GM19438 (cell line): ENCODE data around the gene GBP7.
A peak's percentile ranks its signal among the peaks of the same experiment; 100 is the strongest.
"Not testable (repeated sequence)": the region's sequence is repeated elsewhere in the genome, so short reads cannot be mapped to it uniquely, and the experiment has no call there.

Experiments
- ATAC-seq: cut with Tn5 transposase; IDR thresholded peaks from one replicate; pipeline ENCODE4 v1.9.1; 2021; ENCODE audit warnings: low read depth; ENCODE audit not compliant: unreplicated experiment

The GBP7 gene, protein sequence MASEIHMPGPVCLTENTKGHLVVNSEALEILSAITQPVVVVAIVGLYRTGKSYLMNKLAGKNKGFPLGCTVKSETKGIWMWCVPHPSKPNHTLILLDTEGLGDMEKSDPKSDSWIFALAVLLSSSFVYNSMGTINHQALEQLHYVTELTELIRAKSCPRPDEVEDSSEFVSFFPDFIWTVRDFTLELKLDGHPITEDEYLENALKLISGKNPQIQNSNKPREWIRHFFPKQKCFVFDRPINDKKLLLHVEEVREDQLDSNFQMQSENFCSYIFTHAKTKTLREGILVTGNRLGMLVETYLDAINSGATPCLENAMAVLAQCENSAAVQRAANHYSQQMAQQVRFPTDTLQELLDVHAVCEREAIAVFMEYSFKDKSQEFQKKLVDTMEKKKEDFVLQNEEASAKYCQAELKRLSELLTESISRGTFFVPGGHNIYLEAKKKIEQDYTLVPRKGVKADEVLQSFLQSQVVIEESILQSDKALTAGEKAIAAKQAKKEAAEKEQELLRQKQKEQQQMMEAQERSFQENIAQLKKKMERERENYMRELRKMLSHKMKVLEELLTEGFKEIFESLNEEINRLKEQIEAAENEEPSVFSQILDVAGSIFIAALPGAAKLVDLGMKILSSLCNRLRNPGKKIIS

DNA sequence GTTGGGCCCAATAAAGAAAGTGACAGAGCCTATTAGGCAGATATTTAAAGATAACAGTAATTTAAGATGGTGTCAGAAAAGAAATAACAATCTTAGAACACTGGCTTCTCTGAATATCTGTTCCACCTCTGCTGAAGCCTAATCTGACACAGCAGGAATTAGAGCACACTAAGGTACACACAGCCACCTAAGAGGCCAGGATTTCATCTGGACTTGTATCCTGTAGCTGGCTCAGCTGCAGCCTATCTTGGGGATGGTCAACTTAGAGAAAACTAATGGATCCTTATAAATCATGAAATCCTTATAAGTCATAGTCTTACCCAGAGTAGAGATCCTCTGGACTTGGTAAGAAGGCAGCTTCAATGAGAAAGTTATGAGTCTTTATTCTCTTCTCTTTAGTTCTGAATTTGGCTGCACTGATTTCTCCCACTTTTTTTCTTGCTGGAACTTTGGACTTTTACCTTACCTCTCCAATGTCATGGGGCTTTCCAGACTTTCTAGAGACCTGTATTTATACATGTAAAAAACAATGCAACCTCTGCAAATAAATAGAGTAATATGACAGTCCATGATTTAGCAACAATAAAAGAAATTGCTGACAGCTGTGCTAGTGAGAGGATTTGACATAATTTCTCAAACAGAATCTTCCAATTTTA, at the start of gene GBP7:
TSS of gene GBP7 (minus strand) at position 403 of the 656 bp plus-strand sequence. CDS start 4,068 bp downstream, outside the sequence.
- ATAC-seq: no peak

DNA sequence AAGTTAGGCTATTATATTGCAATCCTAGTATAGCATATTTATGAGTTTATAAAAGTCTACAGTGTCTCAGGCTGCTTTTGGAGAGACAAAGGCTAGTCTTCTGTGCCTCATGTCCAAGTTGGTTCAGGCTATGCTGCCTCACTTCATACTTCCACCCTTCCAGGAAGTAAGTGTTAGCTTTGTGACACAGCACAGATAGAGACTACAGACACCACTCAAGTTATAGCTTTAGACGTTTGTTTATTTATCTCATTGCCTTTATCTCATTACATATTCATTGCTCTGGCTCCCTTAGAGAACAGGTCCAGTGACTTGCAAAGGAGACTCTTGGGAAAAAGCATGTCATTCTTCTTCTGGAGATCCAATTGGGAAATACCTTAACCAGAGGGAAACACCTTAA, 45.5 kb upstream of the GBP7 start:
- no peak for ATAC-seq

DNA sequence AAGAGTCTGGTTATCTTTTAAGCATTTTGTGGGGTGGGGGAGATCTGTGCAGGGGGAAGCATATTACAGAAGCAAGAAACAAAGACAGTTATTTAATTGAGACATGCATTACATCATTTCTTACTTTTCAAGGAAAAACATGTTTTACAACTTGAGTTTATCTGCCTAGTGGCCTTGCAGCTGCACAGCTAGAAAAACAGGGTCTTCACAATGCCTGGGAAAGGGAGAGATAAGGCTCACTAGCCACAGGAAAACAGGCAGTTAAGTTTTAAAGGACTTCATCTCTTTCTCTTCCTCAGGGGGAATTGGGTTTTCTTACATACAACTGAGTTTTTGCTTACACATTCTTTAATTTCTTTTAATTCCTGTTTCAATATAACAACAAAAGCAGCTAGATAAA, 44.0 kb upstream of the GBP7 start:
- not testable (repeated sequence) for ATAC-seq

- ATAC-seq: not testable (repeated sequence)
Measured at GRCh38 chr1:89218941-89219340, 43.1 kb upstream of the GBP7 start.

GRCh38 chr1:89213347-89213746, 37.5 kb upstream of the GBP7 start:
- no peak for ATAC-seq

DNA sequence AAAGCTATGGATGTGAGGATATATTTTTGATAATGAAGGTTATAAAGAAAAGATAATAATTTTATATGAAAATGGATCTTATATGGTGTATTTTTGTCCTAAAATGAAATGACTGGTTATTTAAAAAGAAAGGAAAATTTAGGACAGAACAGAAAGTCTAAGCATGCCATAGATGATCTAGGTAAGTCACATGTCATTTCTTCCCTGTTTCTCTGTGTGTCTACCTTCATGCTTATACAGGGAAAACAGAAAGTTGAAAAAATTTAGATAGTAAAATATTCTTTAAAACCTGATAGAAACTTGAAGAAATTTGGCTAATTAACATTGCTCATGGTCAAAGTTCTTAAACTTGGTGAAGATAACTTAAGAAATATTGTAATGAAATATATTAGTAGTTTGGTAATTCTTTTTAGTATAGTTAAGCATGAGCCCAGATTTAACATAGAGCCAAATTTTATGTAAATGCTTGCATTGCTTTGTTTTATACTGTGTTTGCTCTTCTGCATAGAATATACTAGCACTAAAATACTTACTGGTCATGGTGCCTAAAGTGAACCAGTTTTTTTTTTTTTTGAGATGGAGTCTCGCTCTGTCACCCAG, 35.3 kb upstream of the GBP7 start:
- ATAC-seq: no peak

DNA sequence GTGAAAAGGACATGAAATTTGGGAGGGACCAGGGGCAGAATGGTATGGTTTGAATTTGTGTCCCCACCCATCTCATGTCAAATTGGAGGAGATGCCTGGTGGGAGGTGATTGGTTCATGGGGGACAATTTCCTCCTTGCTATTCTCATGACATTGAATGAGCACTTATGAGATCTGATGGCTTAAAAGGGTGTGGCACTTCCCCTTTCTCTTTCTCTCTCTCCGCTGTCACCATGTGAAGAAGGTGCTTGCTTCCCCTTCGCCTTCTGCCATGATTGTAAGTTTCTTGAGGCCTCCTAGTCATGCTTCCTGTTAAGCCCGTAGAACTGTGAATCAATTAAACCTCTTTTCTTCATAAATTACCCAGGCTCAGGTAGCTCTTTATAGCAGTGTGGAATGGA, 30.6 kb upstream of the GBP7 start:
- ATAC-seq: no peak

- no peak for ATAC-seq
Measured at GRCh38 chr1:89203166-89203565, 27.4 kb upstream of the GBP7 start.

DNA sequence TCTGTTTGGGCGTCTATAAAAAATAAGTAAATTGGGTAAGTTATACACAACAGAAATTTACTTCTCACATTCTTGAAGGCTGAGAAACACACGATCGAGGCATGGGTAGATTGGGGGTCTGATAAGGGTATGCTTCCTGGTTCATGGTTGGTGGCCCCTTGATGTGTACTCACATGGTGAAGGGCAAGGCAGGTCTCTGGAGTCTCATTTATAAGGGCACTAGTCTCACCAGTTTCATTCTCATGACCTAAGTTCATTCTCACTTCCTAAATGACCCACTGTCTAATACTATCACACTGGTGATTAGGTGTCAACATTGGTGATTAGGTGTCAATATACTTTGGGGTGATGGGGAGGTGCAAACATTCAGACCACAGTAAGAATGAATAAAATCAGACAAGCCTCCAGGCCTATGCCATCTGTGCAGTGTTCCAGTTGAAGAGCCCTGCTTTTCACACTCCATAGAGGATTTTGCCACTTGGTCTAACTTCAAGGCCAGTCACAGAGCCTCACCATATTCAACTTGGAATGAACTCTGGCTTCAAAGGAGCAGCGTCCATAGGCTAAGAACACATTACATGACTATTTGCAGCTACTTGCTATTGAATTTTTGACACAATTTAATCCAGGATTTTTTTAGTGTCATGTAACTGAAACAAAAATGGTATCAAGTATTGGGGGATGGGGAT, 25.4 kb upstream of the GBP7 start:
- ATAC-seq: peak; percentile 56

DNA sequence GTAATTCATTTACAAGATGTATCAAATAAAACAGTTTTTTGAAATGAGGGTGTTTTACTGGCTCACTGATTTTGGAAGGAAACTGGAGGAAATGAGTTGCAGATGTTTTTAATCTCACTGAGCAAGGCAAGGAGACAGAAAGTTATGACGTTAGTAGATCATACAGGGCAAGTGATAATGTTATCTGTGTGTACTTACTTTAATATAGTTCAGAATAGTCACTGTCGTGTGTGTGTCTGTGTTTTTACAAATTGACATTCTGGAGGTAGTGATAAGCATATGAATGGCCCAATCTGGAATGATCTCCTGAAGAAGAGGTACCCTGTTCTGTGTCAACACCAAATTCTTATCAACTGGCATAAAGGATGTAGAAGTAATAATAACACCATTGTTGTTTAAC, 24.9 kb upstream of the GBP7 start:
- no peak for ATAC-seq

DNA sequence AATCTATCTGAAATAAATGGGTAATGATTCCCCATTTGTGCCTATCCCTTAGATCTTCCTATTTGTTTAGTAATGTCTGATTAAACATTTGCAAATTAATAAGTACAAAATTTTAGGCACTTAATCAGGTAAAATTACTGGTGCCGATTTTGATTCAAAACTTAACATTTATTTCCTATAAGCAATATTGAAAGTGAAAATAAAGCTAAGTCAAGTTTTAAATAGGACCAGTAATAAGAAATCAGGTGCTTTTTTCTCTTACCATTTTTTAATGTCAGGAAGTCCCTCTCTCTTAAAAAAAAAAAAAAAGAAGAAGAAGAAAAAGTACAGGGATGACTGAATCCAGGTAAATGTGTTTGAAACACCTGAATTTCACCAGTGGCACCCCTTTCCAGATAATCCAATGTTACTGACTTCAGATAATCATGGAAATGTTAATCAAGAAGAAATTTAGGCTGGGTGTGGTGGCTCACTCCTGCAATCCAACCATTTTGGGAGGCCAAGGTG, 23.8 kb upstream of the GBP7 start:
- no peak for ATAC-seq

GRCh38 chr1:89198491-89199072, 22.8 kb upstream of the GBP7 start, which contains the start of gene GBP4:
GBP4 (minus strand) TSS chr1:89198942; CDS start chr1:89198834, 108 bp downstream.
- ATAC-seq: peak; percentile 63

- ATAC-seq: no peak
Measured at GRCh38 chr1:89198081-89198480, 22.3 kb upstream of the GBP7 start.

GRCh38 chr1:89195476-89195875, 19.7 kb upstream of the GBP7 start:
- ATAC-seq: no peak

GRCh38 chr1:89191314-89191713, 15.5 kb upstream of the GBP7 start:
- no peak for ATAC-seq

DNA sequence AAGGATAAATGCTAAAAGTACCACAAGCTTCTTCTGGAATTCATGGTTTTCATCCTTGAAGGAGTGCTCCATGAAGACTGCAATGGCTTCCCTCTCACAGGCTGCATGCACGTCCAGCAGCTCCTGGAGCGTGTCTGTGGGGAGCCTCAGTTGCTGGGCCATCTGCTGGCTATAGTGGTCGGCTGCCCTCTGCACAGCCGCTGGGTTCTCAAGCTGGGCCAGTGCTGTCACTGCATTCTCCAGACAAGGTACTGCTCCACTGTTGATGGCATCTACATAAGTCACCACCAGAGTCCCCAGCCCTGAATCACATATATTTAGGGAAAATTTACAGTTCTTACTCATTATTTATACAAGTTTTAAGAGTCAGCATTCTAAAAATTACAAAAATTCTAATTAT, 14.2 kb upstream of the GBP7 start:
- ATAC-seq: no peak

- ATAC-seq: no peak
Measured at GRCh38 chr1:89179343-89179742, 3.5 kb upstream of the GBP7 start.

- ATAC-seq: no peak
Measured at GRCh38 chr1:89176971-89177370, 1.2 kb upstream of the GBP7 start.

- ATAC-seq: no peak
Measured at GRCh38 chr1:89174491-89174890, 1.3 kb downstream of the GBP7 start.
